Hematopoietic multipotent progenitor cell treated with erythropoietin and hydrocortisone succinate and interleukin-3 and kit ligand, for 8 days (in vitro differentiated cells): ENCODE measurements around the gene ASB5.
"Not testable (repeated sequence)": the region's sequence is repeated elsewhere in the genome, so short reads cannot be mapped to it uniquely, and the experiment has no call there.

Experiments
- DNase-seq: peaks from one replicate; pipeline ENCODE4 v3.0.0-alpha.2; 2015

ASB5 gene, protein sequence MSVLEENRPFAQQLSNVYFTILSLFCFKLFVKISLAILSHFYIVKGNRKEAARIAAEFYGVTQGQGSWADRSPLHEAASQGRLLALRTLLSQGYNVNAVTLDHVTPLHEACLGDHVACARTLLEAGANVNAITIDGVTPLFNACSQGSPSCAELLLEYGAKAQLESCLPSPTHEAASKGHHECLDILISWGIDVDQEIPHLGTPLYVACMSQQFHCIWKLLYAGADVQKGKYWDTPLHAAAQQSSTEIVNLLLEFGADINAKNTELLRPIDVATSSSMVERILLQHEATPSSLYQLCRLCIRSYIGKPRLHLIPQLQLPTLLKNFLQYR

DNA sequence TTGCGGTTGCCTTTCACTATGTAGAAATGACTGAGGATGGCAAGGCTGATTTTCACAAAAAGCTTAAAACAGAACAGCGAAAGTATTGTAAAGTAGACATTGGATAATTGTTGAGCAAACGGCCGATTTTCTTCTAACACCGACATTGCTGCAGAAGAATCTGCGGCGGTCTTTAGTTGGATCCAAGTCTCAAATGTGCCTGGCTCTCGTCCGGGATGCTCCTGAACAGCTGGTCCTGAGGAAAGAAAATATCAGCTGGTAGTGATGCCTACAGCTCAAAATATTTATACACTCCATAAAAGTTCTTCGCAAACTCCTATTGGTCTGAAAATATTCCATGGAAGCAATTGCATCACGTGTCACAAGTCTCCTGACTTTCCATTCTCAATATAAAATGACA lies at the start of gene ASB5:
Gene ASB5 (minus strand): TSS at position 260 of the 400 bp plus-strand sequence. CDS start 114 bp downstream, at position 146.
- no peak for DNase-seq

- DNase-seq, result no peak
Observed at GRCh38 chr4:176313596-176314336, 44.7 kb upstream of the ASB5 start.

DNA sequence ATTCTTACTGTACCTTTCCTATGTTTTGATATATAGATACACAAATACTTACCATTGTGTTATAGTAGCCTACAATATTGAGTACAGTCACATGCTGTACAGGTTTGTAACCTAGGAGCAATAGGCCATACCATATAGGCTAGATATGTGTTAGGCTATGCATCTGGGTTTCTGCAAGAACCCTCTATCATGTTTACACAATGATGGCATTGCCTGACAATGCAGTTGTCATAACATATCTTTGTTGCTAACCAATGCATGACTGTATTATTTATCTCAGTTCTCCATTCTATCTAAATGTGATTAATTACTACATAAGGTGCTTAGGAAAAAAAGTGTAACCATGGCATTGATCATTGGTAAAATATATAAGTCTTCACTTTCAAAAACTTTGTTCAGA lies 40.8 kb upstream of the ASB5 start:
- no peak for DNase-seq

- DNase-seq, result no peak
Observed at GRCh38 chr4:176309046-176309445, 40.0 kb upstream of the ASB5 start.

GRCh38 chr4:176308441-176308840 lies 39.4 kb upstream of the ASB5 start:
- no peak for DNase-seq

DNA sequence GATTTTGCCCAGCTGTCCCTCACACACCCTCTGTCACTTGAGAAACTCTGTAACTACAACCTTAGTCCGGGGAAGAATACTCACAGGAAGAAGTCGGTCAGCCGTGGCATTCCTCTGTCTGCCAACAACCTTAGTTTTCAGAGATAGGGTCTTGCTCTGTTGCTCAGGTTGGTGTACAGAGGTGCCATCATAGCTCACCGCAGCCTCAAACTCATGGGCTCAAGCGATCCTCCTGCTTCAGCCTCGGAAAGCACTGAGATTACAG lies 38.6 kb upstream of the ASB5 start:
- DNase-seq, result no peak

DNA sequence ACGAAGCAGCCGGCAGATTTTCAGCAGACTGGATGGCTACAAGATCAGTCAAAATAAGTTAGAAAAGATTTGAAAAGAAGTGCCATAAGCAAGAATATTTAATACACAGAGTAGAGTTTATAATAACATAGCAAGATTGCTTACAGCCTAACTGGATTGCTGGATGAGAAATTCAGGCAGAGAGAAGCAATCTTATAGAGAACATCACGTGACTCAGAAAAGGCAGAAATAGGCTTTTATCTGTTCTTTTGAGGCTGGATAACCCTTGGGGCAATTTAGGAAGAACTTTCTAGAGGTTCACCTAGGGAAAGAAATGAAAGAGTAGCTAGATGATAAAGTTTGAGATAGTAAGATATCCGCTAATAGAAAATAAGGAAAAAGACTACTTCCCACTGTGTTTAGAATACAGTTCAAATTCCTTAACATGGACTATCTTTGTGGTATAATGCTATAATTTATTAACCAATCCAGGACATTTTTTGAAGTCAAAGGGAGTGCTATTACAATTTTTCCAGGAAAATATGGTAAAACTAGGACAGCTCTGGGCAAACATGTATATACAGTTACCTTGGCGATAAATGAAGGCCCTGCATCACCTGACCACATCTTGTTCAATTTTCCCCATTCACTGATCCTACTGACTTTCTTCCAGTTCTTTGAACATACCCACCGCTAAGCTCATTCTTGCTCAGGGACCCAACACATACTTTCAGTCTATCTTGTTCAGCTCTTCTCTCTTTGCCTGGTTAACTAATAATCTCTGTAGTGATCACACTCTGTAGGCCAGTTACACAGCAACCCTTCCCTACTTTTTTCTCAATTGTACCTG lies 38.0 kb upstream of the ASB5 start:
- DNase-seq, result no peak

DNA sequence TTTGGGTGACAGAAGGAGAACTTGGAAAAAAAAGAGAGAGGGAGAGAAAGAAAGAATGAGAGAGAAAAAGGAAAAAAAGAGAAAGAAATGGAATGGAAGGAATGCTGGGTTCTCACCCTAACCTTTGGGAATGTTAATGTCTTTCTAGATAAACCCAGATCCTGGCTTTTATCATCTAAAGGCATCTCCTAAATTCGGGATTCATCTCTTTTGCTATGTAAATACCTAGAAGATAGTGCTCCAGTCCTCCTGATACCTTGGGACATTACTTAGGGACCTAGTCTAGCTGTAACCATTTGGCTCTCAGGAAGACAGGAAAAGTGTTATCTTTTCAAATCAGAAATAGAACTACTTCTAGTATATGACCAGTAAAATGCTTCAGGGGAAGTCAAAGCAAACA lies 34.9 kb upstream of the ASB5 start:
- DNase-seq, result no peak

DNA sequence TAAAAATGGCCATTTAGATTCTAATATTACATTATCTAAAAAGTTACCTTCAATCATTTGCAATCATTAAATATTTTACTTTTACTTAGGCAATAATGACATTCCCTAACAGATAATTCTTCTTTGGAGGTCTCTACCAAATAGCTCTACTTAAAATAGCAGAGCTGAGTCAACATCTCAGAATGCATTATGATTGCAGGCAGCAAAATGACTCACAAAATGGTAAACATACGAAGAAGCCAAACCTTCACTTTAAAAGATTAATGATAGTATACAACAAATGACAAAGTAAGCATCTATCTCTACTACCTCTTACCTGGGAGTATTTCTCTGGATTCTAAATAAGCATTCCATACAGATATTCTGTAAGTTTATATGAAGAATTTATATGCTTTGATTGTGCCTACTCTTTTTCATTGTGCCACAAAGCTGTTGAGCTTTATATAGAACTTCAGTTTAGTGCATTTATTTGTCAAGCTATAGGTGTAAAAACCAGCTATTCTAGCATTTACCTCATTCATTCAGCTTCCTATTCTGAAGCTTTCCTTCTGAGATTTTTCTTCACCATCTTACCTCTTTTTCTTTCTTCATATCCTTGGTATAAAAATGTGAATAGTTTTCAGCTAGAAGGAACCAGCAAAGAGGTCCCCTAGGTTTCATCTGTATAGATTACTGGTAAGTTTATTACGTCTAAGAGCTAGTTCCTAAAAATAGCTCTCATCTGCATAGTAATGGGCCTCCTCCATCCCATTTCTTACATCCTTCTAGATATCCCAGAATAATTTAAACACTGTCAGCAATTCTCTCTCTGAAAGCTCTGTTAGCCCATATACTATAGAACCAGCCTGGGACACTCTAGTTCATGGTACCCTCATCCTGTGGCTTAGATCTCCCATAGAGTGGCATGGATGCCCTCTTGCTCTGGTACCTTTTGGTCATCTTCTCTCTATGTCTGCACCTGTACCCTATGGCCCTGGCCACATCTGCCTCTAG lies 33.6 kb upstream of the ASB5 start:
- DNase-seq, result no peak

DNA sequence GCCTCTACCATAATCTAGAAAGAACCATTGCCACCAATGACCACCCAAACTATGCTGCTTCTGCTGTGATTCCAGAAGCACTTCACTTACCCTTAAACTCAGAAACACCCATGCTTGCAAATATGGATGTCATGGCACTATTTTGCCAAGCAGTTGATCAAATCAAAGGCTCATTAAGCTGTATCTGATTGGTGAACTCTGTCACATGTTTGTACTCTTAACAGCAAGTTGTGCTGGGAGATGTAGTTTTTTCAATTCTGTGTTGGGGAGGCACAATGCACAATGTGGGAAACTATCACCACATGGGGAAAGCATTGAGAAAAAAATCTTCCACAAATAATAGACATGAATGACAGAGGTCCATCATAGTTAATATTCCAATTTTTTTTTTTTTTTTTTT lies 31.5 kb upstream of the ASB5 start:
- no peak for DNase-seq

- DNase-seq, result no peak
Observed at GRCh38 chr4:176300036-176300435, 31.0 kb upstream of the ASB5 start.

DNA sequence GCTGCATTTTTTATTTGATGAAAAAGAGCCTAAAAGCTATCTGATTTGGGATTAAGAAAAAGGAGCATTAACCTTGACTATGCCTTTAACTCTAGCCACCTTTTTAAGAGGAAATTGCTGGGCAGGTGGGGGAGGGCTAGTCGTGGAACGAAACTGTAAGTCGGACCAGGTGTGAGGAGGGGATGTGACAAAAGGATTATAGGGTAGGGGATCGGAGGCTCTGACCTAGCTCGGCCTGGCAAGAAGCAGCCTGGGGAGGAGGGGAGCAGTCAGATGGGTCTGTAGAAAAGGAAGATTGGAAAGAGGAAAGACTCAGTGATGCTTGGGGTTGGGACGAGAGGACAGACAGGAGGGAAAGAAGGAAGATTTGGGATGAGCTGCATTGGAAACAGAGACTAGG lies 29.6 kb upstream of the ASB5 start:
- no peak for DNase-seq

- not testable (repeated sequence) for DNase-seq
Observed at GRCh38 chr4:176295907-176296306, 26.9 kb upstream of the ASB5 start.

DNA sequence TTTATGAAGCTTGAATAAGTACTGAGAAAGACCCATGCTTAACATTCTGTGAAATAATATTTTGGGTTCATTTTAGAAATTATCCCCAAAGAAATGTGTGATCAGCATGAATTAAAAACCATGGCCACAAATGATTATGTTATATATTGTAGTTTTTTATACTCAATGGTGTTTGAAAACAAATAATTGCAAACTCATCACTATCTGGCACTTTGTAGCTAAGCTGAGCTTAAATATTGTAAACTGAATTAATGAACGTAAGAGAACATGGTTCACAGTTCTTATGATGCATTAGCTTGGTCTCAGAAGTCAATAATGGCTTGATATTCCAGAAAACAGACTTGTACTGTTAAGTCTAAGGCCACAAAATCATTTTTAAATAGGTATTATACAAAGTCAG lies 24.6 kb upstream of the ASB5 start:
- no peak for DNase-seq

DNA sequence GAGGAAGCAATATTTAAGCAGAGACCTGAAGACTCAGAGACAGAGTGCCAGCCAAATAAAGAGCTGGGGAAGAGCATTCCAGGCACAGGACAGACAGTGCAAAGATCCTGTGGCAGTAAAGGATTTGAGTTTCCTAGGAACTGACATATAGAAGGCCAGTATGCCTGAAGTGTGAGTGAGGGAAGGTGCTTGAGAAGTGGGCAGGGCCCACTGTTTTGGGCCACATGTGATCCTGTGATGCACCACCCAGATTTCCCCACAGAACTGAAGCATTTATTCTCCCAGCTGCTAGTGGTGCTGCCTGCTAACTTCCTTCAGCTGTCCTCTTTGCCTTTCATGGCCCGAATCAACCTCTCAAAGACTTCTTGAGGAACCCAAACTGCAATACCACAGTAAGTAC lies 23.9 kb upstream of the ASB5 start:
- no peak for DNase-seq

GRCh38 chr4:176291748-176292147 lies 22.7 kb upstream of the ASB5 start:
- peak; percentile 20 for DNase-seq

DNA sequence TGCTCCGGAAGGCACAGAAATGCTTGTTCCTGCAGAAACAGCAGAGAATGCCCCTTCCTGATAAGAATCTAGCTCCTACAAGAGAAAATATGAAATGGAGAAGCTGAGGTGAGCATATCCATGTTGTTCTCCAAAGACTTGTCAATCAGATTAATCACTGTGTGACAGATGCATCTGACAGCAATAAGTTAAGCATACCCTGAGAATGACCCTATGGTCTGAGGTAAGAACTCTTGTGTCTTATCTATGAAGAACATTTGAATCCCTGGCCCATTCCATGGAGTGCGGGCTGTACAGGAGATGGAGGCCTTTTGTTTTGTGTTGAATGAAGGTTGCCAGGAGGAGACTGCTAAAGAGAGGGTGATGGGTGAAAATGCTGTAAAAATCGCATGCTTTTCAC lies 21.5 kb upstream of the ASB5 start:
- no peak for DNase-seq

DNA sequence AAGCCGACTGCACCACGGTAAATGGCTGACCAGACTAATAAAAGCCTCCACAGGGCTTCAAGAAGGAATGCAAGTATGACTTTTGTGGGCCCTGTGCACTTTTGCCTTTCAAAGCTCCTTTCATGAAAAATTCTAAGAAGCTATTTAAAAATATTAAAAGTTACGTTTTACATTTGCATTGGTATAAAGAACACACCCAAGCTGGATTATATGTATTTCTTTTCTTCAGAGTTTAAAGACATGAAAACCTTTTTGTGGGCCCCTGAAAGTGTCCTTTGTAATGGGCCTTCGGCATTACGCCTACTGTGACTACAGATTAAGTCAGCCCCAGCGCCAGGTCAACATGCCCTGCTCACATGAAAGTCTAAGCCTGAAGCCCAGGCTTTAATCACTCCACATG lies 20.5 kb upstream of the ASB5 start:
- DNase-seq, result no peak

DNA sequence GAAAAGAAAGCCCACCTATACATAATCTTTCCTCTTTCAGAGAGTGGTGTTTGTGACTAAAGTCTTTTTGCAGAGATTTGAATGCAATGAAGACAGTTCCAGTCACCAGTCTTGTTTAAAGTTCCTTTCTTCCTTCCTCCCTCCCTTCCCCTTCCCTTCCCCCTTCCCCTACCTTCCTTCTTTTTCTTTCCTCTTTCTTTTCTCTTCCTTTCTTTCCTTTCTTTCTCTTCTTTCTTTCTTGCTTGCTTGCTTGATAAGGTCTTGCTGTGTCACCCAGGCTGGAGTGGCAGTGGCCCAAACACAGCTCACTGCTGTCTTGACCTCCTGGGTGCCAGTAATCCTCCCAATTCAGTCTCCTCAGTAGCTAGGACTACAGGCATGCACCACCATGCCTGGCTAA lies 19.0 kb upstream of the ASB5 start:
- no peak for DNase-seq

GRCh38 chr4:176287546-176287945 lies 18.5 kb upstream of the ASB5 start:
- no peak for DNase-seq

- no peak for DNase-seq
Observed at GRCh38 chr4:176286728-176287127, 17.7 kb upstream of the ASB5 start.

GRCh38 chr4:176279560-176279959 lies 10.5 kb upstream of the ASB5 start:
- DNase-seq, result not testable (repeated sequence)
